ENCODE measurements around the gene DNAJC1.

- no peak for TF ChIP-seq CTCF (IDR thresholded peaks at IDR 0.05)
- no peak for TF ChIP-seq POLR2A (IDR thresholded peaks at IDR 0.05)
- no peak for TF ChIP-seq POLR2AphosphoS5 (IDR thresholded peaks at IDR 0.05)
These were observed 255.7 kb downstream of the DNAJC1 start for GRCh38 chr10:21747809-21748208.

Data from sigmoid colon (tissue), 4 donors.